Colonic mucosa (tissue), 4 donors: ENCODE data around the gene SMTNL2. TPM values are rescaled to one million over a fixed set of nuclear protein-coding genes. Genes with fewer than 3 reads are reported as not detected.
A peak's percentile ranks its signal among the peaks of the same experiment; 100 is the strongest.
"Not testable (repeated sequence)": the region's sequence is repeated elsewhere in the genome, so short reads cannot be mapped to it uniquely, and the experiment has no call there.

Experiments used
- DNase-seq: peaks from one replicate; pipeline ENCODE4 v3.0.0-alpha.2; 2020
- H3K27ac ChIP-seq: fragments of 200-600 bp; one replicate; pipeline ENCODE4 v1.8.0; 2021
- H3K27me3 ChIP-seq: fragments of 200-600 bp; one replicate; pipeline ENCODE4 v1.8.0; 2021
- H3K36me3 ChIP-seq: fragments of 200-600 bp; one replicate; pipeline ENCODE4 v1.8.0; 2021
- H3K4me1 ChIP-seq: fragments of 200-600 bp; one replicate; pipeline ENCODE4 v1.8.0; 2021; ENCODE audit warnings: mild to moderate bottlenecking
- H3K4me3 ChIP-seq: fragments of 200-600 bp; one replicate; pipeline ENCODE4 v1.8.0; 2021
- H3K9ac ChIP-seq, 2 donors: one replicate each; pipeline ENCODE4 v1.7.0; 2013; ENCODE audit warnings: control low read depth in 2 of 2, low read depth in 2 of 2, low read length in 2 of 2
- H3K9me3 ChIP-seq: fragments of 200-600 bp; one replicate; pipeline ENCODE4 v1.8.0; 2021
- CTCF ChIP-seq: fragments of 200-600 bp; IDR thresholded peaks from one replicate; pipeline ENCODE4 v1.8.0; 2022; ENCODE audit warnings: antibody characterized with exemption, mild to moderate bottlenecking
- intact Hi-C: fragments of 100-400 bp; cut with DNase I; formaldehyde crosslinking; loops from one replicate; pipeline ENCODE4 v1.14.1; 2022
- total RNA-seq, 2 donors: library from RNA; stranded (reverse); fragmentation: NEBNext Ultra II Directional in 1 of 2; extraction: Animal tissue kit (Norgen Biotek cat#: 25700) in 1 of 2; gene quantifications; one replicate each; pipeline ENCODE4 v1.2.1, GENCODE V29; 2021
- donor health status: healthy.
- donor health status: DM: no; HTN: no; CAD: no.
- donor health status: DM: no; HTN: no; CAD: no.

SMTNL2 gene
- total RNA-seq, 2 donors from 2014 or later, result 0.27 TPM; not detected in 1

GRCh38 chr17:4617590-4618351 lies 33.4 kb downstream of the SMTNL2 start:
- Histone ChIP-seq H3K4me1 (no peaks in the 10 kb centered on the region), H3K9me3 (no peaks in the 10 kb centered on the region), H3K4me3 (no peak overlapping the region), H3K9ac (peak overlapping the region in 1 of 2 donors; percentile 2), H3K27me3 (no peaks in the 10 kb centered on the region), H3K36me3 (no peaks in the 10 kb centered on the region), H3K27ac (no peak overlapping the region)
- intact Hi-C loops, result no loop called here
- no peak for TF ChIP-seq CTCF
- DNase-seq, result no peak

- H3K27ac ChIP-seq, result no peak overlapping the region
- no peaks in the 10 kb centered on the region for H3K36me3 ChIP-seq
- no peaks in the 10 kb centered on the region for H3K27me3 ChIP-seq
- H3K4me1 ChIP-seq, result no peaks in the 10 kb centered on the region
- H3K4me3 ChIP-seq, result no peak overlapping the region
- H3K9ac ChIP-seq, result no peak overlapping the region
- intact Hi-C loops, result no loop called here
- no peak for DNase-seq
- no peaks in the 10 kb centered on the region for H3K9me3 ChIP-seq
- TF ChIP-seq CTCF, result no peak
Observed at GRCh38 chr17:4620531-4621101, 36.3 kb downstream of the SMTNL2 start.

GRCh38 chr17:4622375-4622774 lies 38.0 kb downstream of the SMTNL2 start:
- DNase-seq, result no peak
- Histone ChIP-seq H3K27me3 (no peaks in the 10 kb centered on the region), H3K36me3 (no peaks in the 10 kb centered on the region), H3K27ac (no peak overlapping the region), H3K4me1 (no peaks in the 10 kb centered on the region), H3K9ac (no peak overlapping the region), H3K4me3 (no peak overlapping the region), H3K9me3 (no peaks in the 10 kb centered on the region)
- intact Hi-C loops, result no loop called here
- TF ChIP-seq CTCF, result no peak

GRCh38 chr17:4623249-4623648 lies 38.9 kb downstream of the SMTNL2 start:
- H3K9ac ChIP-seq, result no peak overlapping the region
- H3K4me1 ChIP-seq, result no peaks in the 10 kb centered on the region
- intact Hi-C loops, result no loop called here
- TF ChIP-seq CTCF, result no peak
- no peaks in the 10 kb centered on the region for H3K9me3 ChIP-seq
- no peak overlapping the region for H3K27ac ChIP-seq
- H3K36me3 ChIP-seq, result no peaks in the 10 kb centered on the region
- H3K4me3 ChIP-seq, result no peak overlapping the region
- no peak for DNase-seq
- H3K27me3 ChIP-seq, result no peaks in the 10 kb centered on the region

- not testable (repeated sequence) for H3K4me3 ChIP-seq, H3K36me3 ChIP-seq, H3K27me3 ChIP-seq, H3K9ac ChIP-seq, DNase-seq, H3K4me1 ChIP-seq, H3K9me3 ChIP-seq, H3K27ac ChIP-seq
- intact Hi-C loops, result loop anchor here (2.0 kb wide), 1 partner anchor 58 kb away; no protein-coding TSS in a partner anchor
Observed at GRCh38 chr17:4624451-4624911, 40.2 kb downstream of the SMTNL2 start.

GRCh38 chr17:4625181-4625617 lies 40.9 kb downstream of the SMTNL2 start:
- Histone ChIP-seq H3K9me3 (no peaks in the 10 kb centered on the region), H3K27ac (no peak overlapping the region), H3K36me3 (no peaks in the 10 kb centered on the region), H3K4me3 (no peak overlapping the region), H3K4me1 (no peaks in the 10 kb centered on the region), H3K27me3 (no peaks in the 10 kb centered on the region), H3K9ac (no peak overlapping the region)
- TF ChIP-seq CTCF, result no peak
- no peak for DNase-seq
- intact Hi-C loops, result loop anchor here (2.0 kb wide), 1 partner anchor 58 kb away; no protein-coding TSS in a partner anchor
